ENCODE results near the gene USP31.

DNA sequence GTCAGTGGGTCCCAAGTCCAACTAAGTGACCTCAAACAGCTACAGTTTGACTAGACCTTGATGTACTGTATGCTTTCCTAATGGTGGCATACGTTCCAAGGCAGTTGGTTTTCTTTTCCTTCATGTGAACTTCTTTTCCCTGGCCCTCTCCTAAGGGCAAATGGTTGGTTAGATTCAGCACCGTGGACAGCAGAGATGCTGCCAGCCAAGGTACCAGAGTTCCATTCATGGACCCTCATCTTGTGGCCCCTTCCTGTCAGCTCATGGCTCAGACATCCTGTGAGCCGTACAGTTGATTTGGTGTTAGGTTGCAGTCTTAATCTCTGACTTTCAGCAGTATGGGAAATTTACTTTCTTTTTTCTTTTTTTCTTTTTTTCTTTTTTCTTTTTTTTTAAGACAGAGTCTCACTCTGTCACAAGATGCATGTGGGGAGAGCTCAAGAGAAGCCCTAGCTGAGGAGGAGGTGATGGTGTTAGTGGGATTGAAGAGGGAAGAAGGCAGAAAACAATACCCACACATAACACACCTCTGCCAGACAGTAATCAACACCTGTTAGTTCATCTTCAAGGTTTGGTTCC lies 122.4 kb downstream of the USP31 start:
- TF ChIP-seq, protein P1, sequence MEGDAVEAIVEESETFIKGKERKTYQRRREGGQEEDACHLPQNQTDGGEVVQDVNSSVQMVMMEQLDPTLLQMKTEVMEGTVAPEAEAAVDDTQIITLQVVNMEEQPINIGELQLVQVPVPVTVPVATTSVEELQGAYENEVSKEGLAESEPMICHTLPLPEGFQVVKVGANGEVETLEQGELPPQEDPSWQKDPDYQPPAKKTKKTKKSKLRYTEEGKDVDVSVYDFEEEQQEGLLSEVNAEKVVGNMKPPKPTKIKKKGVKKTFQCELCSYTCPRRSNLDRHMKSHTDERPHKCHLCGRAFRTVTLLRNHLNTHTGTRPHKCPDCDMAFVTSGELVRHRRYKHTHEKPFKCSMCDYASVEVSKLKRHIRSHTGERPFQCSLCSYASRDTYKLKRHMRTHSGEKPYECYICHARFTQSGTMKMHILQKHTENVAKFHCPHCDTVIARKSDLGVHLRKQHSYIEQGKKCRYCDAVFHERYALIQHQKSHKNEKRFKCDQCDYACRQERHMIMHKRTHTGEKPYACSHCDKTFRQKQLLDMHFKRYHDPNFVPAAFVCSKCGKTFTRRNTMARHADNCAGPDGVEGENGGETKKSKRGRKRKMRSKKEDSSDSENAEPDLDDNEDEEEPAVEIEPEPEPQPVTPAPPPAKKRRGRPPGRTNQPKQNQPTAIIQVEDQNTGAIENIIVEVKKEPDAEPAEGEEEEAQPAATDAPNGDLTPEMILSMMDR (IDR thresholded peaks at IDR 0.05; ENCODE audit: borderline replicate concordance, extremely low read depth, low read length, poor library complexity, severe bottlenecking), result no peak
- TF ChIP-seq EZH2 (IDR thresholded peaks at IDR 0.05; ENCODE audit: borderline replicate concordance, low read depth, low read length, severe bottlenecking), result no peak
